Smooth muscle cell (in vitro differentiated cells): ENCODE data around the gene ASIC2. TPM values are rescaled to one million over a fixed set of nuclear protein-coding genes. Genes with fewer than 3 reads are reported as not detected.

Experiments
- DNase-seq: peaks from one replicate; lab custom pipeline; 2025; ENCODE audit not compliant: unreplicated experiment; lab: John Stamatoyannopoulos, UW
- H2AFZ ChIP-seq: fragments of 200-600 bp; sonication (generic); 2 replicates; pipeline ENCODE4 v1.6.0; 2016; ENCODE audit warnings: antibody characterized with exemption, low read depth, mild to moderate bottlenecking
- H3F3A ChIP-seq: fragments of 200-600 bp; sonication (generic); 2 replicates; pipeline ENCODE4 v1.6.0; 2017; ENCODE audit warnings: antibody characterized with exemption, low read depth
- H3K27ac ChIP-seq: fragments of 200-600 bp; sonication (generic); 2 replicates; pipeline ENCODE4 v1.5.1; 2016; ENCODE audit warnings: low read depth, mild to moderate bottlenecking
- H3K27me3 ChIP-seq: fragments of 200-600 bp; sonication (generic); 2 replicates; pipeline ENCODE4 v1.6.1; 2016; ENCODE audit warnings: low read depth, mild to moderate bottlenecking
- H3K36me3 ChIP-seq: fragments of 200-600 bp; sonication (generic); 2 replicates; pipeline ENCODE4 v1.5.1; 2016; ENCODE audit warnings: low read depth
- H3K4me1 ChIP-seq: fragments of 200-600 bp; sonication (generic); 2 replicates; pipeline ENCODE4 v1.5.1; 2016; ENCODE audit warnings: low read depth
- H3K4me2 ChIP-seq: fragments of 200-600 bp; sonication (generic); 2 replicates; pipeline ENCODE4 v1.6.0; 2016; ENCODE audit warnings: mild to moderate bottlenecking
- H3K4me3 ChIP-seq: fragments of 200-600 bp; sonication (generic); 2 replicates; pipeline ENCODE4 v1.5.1; 2016; ENCODE audit warnings: mild to moderate bottlenecking
- H3K79me2 ChIP-seq: fragments of 200-600 bp; sonication (generic); 2 replicates; pipeline ENCODE4 v1.6.0; 2016; ENCODE audit warnings: low read depth, mild to moderate bottlenecking
- H3K9ac ChIP-seq: fragments of 200-600 bp; sonication (generic); 2 replicates; pipeline ENCODE4 v1.6.0; 2016; ENCODE audit warnings: low read depth
- H3K9me3 ChIP-seq: fragments of 200-600 bp; sonication (generic); replicated peaks from 2 replicates; pipeline ENCODE4 v1.5.1; 2016; ENCODE audit warnings: low read depth
- H4K20me1 ChIP-seq: fragments of 200-600 bp; sonication (generic); 2 replicates; pipeline ENCODE4 v1.6.0; 2016; ENCODE audit warnings: low read depth
- CTCF ChIP-seq: fragments of 200-600 bp; sonication (generic); IDR thresholded peaks from 2 replicates; pipeline ENCODE4 v1.5.1; 2017; ENCODE audit warnings: borderline replicate concordance, mild to moderate bottlenecking, antibody characterized with exemption; ENCODE audit not compliant: insufficient read depth, poor library complexity, severe bottlenecking
- WGBS: methylation state at CpG from one replicate; pipeline ENCODE4 v1.1.7; 2016; ENCODE audit warnings: low lambda C conversion rate; 5-methylcytosine and 5-hydroxymethylcytosine counted together
- polyA plus RNA-seq: library from polyadenylated mRNA; unstranded; fragments of >200 nt; fragmentation: Nextera tagmentation; extraction: Ambion mirVana; gene quantifications from 2 replicates; pipeline ENCODE4 v1.2.1, GENCODE V29; 2016
- total RNA-seq: library from RNA; depleted of rRNA; stranded (reverse); fragments of >200 nt; gene quantifications from 2 replicates; pipeline ENCODE4 v1.2.3, GENCODE V29; 2014

Gene ASIC2
- total and polyA plus RNA-seq, 2 experiments from 2014 or later = 0.18 to 0.23 TPM

DNA sequence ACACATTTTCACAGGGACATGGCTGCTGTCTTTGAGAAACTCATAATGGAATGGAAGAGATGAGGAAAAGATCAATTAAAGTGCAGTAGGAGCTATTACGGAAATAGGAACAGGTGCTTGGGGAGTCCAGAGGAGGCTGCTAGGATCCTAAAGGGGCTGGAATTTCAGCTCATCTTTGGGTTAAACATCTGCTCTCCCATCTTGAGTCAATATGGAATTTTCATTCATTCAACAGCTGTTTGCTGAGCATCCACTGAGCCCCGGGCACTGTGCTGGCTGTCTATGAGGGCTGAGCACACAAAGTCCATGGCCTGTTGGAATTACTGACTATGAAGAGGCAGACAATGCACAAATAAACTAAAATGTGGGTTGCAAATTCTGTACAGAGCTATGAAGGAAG, 47.9 kb downstream of the ASIC2 start:
- H3K4me1 ChIP-seq = no peaks in the 10 kb centered on the region

GRCh38 chr17:33243732-33244131, 49.4 kb downstream of the ASIC2 start:
- no peak overlapping the region for H3K4me2 ChIP-seq
- peaks cover 4% of the 10 kb centered on the region for H3K27me3 ChIP-seq
- H3K79me2 ChIP-seq = no peaks in the 10 kb centered on the region
- H3K4me1 ChIP-seq = no peaks in the 10 kb centered on the region
- no peaks in the 10 kb centered on the region for H3K36me3 ChIP-seq
- no peaks in the 10 kb centered on the region for H3K9me3 ChIP-seq
- H3K27ac ChIP-seq = no peak overlapping the region
- no peak overlapping the region for H2AFZ ChIP-seq
- DNase-seq = no peak
- no peak overlapping the region for H3K9ac ChIP-seq
- no peak overlapping the region for H3K4me3 ChIP-seq
- no peaks in the 10 kb centered on the region for H4K20me1 ChIP-seq
- 88% methylated on average over 3 of the region's 3 CpGs for WGBS
- TF ChIP-seq CTCF = no peak
- no peaks in the 10 kb centered on the region for H3F3A ChIP-seq

More for the DNA sequence above, 47.9 kb downstream of the ASIC2 start:
- H3K27ac ChIP-seq = no peak overlapping the region
- no peaks in the 10 kb centered on the region for H3K79me2 ChIP-seq
- DNase-seq = no peak
- no peak overlapping the region for H3K9ac ChIP-seq
- no peaks in the 10 kb centered on the region for H3F3A ChIP-seq
- no peaks in the 10 kb centered on the region for H3K9me3 ChIP-seq
- H3K4me3 ChIP-seq = no peak overlapping the region
- no peak overlapping the region for H2AFZ ChIP-seq
- H3K27me3 ChIP-seq = peaks cover 4% of the 10 kb centered on the region
- WGBS = 87% methylated on average over 2 of the region's 2 CpGs
- TF ChIP-seq CTCF = no peak
- no peaks in the 10 kb centered on the region for H4K20me1 ChIP-seq
- no peaks in the 10 kb centered on the region for H3K36me3 ChIP-seq
- H3K4me2 ChIP-seq = no peak overlapping the region

DNA sequence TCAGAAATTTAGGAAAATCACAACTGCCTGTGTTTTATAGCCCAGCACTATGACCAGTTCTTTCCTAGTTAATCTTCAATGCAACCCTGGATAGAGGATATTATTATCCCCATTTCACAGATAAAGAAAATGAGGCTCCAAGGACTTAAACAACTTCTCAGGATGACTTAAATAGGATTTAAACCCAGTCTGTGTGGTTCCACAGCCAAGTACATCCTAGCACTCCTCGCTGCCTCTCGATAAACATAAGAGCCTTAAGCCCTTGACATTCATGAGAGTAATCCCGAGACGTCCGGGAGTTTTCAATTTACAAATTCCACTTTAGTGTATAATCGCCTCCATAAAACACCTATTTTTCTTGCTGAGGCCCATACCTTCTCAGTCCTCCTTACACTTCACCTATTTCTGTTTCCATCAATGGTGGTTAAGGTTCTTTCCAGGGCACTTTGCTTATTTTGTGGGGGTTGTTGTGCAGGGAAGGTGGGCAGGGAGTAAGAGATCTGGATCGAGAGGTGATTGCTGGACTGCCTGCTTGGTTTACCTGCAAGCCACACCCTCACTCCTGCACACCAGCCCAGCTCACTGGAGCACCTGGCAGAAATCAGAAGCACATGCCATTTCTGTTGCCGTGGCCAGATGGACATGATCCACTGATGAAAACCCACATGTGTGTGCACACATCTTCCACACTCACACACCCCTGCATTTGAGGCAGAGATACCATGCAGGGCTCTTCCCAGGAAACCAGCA, 50.5 kb downstream of the ASIC2 start:
- no peaks in the 10 kb centered on the region for H3K36me3 ChIP-seq

More for the DNA sequence above, 50.5 kb downstream of the ASIC2 start:
- no peak for TF ChIP-seq CTCF
- no peak for DNase-seq
- Histone ChIP-seq H3K4me2 (no peak overlapping the region), H2AFZ (no peak overlapping the region), H3K27me3 (peaks cover 4% of the 10 kb centered on the region), H3K9ac (no peak overlapping the region), H3K27ac (no peak overlapping the region), H3K4me1 (no peaks in the 10 kb centered on the region), H3K79me2 (no peaks in the 10 kb centered on the region), H3F3A (no peaks in the 10 kb centered on the region), H3K9me3 (no peaks in the 10 kb centered on the region), H3K4me3 (no peak overlapping the region), H4K20me1 (no peaks in the 10 kb centered on the region)
- WGBS = 75% methylated on average over 8 of the region's 8 CpGs
